CD1c-positive myeloid dendritic cell (primary cell): ENCODE measurements around the gene SLC19A1.

Experiments used
- DNase-seq: peaks from one replicate; pipeline ENCODE4 v3.0.0-alpha.2; 2016; ENCODE audit errors: extremely low spot score

SLC19A1 gene

DNA sequence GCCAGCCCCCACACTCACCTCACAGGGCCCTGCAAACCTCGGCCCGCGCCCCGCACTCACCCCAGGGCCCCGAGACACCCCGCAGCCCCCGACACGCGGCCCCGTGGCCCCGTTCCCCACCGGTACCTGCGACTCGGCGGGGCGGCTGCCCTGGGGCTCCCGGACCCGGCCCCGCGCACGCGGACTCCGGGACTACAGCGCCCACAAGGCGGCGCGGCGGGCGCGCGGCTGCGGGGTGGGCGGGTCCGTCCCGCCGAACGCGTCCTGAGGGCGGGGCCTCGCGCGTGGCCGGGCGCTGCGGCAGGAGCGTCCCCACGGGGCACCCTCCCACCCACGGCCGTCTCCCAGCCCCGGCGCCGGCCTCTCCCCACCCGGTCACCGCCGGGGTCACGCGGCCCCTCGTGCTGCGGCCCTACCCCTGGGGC is at the start of gene SLC19A1:
SLC19A1 (minus strand) TSS at position 199 of the 425 bp plus-strand sequence. CDS start 4,481 bp downstream, outside the sequence.
- peak; percentile 85 for DNase-seq

DNA sequence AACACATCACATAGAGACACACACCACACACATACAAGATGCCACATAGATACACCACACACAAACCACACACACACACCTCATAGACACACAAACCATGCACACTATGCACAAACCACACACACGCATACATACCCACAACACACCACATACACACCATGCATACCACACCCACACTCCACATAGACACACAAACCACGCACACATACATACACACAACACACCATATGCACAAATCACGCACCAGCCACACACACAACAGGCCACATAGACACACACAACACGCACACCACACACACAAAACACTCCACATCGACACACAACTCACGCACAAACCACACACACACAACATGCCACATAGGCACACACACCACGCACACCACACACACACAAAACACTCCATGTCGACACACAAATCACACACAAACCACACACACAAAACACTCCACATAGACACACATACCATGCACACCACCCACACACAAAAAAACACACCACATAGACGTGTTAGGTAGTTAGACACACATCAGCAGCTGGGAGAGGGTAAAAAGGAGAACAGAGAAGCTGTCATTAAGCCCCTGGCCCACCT is 49.5 kb upstream of the SLC19A1 start:
- no peak for DNase-seq

DNA sequence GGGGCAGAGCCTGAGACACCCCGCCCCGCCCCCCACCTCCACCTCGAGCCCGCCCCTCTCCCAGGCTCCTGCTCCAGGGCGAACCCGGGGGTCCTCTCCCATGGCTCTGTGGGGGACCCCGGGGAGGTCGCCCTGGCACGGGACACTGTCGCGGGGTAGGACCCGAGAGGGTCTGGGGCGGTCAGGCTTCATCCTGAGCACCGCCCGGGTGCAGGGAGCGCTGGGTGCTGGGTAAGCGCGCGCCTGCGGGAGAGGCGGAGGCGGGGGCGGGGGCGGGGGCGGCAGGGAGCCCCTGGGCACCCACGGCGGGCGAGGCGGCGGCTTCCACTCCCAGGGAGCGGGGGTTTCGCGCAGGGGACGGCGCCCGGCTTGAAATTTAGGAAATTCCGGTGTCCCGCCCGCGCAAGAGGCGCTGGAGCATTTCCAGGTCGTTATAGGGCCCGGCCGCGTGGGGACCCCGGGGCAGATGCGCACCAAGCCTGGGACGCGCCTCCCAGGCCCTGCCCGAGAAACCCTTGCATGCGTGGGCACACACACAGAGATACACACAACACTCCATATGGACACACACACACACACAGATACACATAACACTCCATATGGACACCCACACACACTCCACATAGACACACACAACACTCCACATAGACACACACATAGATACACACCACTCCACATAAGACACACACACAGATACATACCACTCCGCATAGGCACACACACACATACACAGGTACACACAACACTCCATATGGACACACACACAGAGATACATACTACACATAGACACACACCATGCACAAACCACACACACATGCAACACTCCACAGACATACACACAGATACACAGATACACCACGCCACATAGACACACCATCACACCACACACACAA is 48.7 kb upstream of the SLC19A1 start:
- DNase-seq: peak; percentile 63

DNA sequence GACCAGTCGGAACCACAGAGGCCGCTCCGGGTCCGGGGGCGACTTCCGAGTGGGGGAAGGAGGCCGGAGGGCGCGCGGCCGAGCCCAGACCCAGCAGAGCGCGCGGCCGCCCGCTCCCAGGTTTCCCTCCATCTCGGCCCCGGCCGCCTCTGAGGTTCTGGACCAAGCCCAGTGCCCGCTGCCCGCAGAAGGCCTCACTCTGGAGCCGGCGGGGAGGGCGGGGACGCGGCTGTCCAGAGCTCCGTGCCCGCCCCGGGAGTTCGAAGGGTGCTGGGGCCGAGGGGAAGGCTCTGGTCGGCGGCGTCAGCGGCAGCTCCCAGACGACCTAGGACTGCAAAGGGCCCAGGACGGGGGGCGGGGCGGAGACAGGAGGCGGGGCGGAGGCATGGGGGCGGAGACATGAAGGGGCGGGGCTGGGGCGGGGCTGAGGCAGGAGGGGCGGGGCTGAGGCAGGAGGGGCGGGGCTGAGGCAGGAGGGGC is 48.0 kb upstream of the SLC19A1 start:
- DNase-seq: peak; percentile 56

DNA sequence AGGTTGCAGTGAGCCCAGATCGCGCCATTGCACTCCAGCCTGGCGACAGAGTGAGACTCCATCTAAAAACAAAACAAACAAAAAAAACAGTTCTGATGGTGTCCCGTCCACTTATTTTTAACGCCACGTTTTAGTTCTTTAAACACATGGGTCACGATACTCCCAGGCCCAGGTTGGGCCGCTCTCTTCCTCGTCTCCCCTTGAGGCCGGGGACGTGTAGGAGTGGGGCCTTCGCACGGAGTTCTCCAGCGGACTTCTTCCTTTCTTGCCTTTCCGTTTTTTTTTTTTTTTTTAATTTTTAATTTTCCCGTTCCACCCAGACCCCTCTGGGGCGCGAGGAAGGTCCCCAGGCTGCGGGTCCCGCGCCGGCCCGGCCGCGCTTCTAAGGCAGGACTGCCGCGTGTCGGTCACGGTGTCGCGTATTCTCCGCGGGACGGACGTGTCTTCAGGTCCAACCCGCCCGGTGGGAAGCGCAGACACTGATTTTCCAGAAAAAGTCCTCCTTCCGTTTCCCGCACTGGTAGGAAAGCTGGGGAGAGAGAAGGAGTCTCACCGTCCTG is 47.5 kb upstream of the SLC19A1 start:
- DNase-seq: peak; percentile 31

DNA sequence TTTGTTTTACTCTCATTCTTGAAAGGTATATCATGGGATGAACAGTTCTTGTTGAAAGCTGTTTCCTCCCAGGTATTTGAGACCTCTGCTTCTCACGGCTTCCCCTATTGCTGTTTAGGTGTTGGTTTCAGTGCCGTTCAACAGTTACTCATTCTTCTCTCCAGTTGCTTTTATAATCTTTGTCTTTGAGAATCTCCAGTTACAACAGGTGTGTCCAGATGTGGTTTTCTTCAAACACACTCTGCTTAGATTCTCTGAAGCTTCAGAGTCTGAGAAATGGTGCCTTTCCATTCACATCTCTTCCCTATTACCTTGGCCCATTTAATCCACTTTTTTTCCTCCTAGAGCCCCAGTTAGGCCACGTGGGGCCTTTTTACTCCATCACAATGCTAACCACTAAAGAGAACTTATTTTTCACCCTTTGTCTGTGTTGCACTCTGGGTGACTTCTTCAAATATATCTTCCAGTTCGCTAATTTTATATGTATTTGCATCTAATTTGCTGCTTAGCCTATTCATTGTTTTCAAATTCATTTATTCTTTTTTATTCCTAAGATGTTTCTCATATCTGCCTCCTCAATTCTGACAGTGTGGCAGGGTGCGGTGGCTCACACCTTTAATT is 46.7 kb upstream of the SLC19A1 start:
- no peak for DNase-seq

DNA sequence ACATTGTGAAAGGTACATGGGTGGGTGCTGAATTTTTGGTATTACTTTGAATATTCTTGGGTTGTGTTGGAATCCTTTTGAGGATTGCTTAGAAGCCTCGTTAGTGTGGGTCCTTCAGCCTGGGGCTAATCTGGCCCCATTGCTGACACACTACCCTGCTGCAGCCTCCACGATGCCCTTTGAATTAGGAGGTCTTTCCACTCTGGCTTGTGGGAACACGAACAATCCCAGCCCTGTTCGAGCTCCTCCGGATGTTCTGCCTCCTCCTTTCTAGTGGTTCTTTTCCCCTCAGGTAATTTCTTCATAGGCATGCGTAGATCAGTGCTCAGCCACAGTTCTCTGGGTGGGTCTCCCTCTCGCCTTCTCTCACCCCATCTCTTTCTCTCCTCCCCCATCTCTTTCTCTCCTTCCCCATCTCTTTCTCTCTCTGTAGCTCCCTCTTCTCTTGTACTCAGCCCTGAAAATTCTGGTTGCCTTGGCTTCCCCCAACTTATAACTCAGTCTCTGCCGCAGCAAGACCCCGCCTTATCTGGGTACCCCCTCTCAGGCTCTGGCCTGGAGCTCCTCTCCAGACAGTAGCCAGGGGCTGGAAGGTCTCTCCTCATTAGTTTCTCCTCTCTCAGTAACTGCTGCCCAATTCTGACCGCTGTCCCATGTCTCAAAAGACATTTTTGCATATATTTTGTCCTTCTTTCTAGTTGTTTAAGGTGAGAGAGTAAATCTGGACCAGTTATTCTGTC is 46.0 kb upstream of the SLC19A1 start:
- DNase-seq: no peak

DNA sequence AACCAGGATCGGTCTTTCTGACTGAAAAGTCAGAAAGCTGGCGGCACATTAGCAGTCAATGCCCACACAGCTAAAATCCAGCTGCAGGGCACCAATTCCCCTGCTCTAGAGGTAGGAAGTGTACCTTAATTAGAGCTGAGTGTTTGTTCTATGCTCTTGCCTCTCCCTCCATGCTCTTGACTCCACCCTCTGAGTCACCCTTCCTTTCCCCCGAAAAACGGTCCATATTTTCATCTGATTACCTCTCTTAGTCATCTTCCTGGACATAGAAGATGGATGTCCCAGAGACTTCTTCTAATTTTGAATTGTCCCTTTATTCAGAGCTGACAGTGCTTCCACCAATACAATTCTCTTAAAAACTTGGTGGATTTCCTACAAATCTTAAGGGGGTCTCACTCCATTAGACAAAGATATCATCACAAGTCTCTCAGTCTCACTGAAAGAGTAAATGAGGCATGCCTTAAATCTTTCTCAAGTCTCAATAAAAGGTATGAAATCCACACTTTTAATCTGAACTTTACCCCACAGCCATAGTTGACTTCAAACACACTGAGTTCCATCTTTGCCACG is 44.1 kb upstream of the SLC19A1 start:
- DNase-seq: no peak

DNA sequence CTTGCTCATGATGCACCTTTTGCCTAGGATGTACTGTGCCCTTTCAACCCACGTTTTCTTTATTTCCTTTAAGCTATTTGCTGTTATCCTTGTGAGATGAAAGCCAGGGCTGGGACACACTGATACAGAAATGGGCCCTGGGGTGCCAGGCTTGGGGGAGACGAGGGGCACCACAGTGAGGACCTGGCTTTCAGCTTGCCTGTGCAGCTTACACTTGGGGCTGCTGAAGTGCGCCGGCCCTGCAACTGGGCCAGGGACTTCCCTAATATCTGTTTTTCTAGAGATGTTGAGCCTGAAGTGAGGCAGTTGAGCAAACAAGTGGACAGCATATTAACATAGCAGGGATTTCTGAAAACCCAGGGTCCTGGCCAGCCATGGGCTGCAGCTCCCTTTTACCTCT is 42.5 kb upstream of the SLC19A1 start:
- DNase-seq: no peak

DNA sequence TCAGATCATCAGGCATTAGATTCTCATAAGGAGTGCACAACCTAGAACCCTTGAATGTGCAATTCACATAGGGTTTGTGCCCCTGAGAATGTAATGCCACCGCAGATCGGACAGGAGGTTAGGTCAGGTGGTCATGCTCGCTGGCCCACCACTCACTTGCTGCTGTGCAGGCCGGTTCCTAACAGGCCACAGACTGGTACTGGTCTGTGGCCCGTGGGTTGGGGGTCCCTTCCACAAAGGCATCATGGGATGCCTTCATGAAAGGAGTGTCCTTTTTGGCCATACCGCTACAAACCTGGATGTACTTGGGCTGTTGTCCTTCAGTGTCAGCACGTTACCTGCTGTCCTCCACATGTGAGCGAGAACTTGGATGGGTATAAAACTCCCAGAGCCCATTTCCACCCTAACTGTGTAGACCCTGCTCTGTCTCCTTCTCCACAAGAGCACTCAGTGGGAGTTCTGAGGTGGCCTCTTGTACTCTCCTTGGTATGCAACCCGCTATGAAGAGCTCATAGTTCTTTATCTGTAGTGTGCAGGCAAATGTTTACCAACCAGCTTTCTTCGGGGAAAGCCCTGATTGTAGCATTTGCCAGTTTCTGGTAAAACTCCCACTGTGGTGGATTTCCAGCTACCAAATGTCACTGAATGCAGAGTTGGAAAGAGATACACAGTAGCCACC is 41.7 kb upstream of the SLC19A1 start:
- DNase-seq: no peak

DNA sequence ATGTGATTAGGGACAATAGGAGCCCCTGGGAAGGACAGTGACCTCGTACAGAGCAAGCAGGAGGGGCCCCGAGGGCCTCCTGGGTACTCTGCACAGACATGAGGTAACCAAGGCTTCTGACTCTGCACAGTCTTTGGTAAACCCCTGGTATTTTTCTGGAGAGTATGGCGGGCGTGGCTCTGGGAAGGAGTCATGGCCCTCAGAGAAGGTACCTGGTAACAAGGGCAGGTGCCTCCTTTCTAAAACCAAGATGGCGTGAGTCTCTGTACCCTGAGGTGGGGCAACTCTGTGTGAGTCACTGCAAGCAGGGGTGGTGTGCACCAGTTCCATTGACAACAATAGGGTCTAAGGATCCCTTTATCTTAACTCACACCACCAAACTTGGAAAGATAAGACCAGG is 39.9 kb upstream of the SLC19A1 start:
- DNase-seq: no peak

DNA sequence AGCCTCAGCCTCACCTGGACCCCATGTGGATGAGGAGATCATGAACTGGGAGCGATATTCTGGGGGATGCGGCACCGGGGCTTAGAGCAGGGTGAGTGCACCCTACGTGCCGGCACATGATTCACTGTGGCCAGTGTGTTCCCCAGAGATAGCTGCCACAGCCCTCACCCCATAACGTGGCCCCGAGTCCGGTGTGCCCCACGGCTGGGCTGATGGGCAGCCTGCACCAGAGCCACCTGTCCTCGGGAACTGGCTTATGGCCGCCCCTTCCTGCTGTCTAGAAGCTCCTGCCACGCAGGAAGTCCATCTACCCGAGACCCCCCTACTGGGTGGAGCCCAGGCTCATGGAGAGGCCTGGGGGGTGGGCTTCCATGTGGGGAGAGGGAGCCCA is 39.1 kb upstream of the SLC19A1 start:
- DNase-seq: no peak

DNA sequence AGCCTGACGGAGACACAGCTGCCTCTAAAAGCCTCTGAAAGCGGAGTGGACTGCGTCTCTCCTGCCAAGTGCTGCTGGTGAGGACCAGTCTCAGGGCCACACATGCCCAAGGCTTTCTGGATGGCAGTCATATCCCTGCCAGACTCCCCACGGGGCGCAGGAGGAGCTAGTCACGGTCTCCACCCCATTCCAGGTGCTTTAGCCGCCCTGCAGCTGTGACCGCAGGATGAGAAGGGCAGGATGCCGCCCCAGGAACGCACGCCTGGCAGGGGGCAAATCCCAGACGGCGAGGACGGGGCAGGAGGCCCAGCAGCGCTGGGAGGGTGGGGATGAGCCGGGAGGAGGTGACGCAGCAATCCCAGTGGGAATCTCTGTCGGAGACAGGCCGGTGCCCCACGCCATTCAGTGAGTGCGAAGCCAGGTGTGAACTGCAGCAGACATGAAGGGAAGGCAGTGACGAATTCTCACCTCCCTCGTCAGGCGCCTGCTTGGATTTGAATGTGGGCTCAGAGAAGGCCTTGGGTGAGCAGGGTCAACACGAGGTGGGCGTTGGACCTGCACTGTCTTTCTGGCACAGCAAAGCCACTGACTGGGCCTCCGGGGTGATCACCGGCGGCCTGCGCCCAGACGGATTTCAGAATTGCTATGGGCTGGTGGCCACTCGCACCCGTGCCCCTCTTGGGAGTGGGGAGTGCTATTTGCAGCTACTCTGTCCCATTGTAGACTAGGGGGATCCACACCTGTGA is 38.5 kb upstream of the SLC19A1 start:
- no peak for DNase-seq

DNA sequence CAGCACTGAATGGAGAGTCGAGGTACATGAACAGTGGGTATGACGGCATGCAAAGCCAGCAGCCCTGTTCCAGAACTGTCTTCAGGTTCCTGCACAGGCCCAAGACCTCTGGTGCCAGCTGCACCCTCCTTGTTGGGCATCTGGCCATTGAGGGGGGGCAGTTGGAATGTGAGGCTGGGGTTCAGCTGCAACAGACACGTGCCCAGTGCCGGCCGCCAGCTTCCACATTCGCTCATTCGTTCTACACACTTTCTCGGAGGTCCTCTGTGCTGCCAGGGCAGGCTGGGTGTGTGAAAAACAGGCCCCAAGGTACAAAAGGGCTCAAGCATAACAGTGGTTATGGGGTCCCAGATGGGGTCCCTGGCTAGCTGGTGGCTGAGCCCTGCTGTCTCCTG is 37.9 kb upstream of the SLC19A1 start:
- DNase-seq: no peak

DNA sequence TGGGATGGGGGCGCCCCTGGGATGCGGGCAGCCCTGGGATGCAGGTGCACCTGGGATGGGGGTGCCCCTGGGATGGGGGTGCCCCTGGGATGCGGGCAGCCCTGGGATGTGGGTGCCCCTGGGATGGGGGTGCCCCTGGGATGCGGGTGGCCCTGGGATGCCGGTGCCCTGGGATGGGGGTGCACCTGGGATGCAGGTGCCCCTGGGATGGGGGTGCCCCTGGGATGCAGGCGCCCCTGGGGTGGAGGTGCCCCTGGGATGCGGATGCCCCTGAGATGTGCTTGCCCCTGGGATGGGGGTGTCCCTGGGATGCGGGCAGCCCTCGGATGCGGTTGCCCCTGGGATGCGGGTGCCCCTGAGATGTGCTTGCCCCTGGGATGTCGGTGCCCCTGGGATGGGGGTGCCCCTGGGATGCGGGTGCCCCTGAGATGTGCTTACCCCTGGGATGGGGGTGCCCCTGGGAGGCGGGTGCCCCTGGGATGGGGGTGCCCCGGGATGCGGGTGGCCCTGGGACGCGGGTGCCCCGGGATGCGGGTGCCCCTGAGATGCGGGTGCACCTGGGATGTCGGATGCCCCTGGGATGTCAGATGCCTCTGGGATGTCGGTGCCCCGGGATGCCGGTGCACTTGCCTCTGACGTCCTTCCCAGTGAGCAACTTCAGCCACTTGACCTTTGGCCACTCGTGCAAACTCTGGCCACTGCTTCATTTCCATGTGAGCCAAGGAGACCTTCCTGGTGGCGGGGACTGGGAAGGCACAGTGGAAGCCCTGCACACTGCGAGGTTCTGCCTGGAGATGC is 37.3 kb upstream of the SLC19A1 start:
- DNase-seq: no peak

DNA sequence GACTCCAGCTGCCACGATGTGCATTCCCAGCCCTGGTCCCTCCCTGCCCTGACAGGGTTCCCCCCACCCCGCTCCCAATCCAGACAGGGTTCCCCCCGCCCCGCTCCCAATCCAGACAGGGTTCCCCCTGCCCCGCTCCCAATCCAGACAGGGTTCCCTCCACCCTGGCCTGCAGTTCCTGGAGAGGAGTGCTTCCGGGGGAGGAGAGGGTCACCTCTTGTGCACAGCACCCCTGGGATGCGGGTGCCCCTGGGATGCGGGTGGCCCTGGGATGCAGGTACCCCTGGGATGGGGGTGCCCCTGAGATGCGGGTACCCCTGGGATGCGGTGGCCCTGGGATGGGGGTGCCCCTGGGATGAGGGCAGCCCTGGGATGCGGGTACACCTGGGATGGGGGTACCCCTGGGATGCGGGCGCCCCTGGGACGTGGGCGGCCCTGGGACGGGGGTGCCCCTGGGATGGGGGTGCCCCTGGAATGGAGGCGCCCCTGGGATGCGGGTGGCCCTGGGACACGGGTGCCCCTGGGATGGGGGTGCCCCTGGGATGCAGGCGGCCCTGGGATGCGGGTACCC is 36.7 kb upstream of the SLC19A1 start:
- no peak for DNase-seq

DNA sequence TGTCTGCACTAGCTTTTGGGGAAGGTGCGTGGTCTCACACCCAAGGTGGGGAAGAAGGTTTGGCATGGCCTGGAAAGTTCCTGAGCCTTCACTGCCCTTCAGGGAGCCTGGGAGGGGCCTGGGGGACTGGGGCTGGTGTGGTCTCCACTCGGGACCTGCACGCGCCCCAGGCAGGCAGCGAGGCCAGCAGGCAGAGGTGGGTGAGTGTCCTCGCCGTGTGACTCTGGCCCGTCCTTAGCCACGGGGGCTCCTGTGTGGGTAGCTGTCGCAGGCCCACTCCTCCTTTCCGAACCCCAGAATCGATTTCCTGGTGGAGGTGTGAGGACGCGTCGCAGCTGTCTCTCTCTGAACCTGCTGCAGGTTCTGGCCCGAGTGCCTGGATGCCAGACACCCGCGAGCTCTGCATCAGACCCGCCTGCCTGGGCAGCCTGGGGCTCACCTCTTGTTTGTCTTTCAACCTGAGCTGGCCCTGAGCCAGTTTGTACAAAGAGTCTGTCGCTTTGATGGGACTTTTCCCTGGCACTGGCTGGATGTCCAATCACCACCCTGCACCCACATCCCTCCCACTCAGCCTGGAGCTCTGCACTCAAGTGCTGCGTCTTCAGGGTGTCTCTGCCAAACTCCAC is 36.0 kb upstream of the SLC19A1 start:
- DNase-seq: no peak

DNA sequence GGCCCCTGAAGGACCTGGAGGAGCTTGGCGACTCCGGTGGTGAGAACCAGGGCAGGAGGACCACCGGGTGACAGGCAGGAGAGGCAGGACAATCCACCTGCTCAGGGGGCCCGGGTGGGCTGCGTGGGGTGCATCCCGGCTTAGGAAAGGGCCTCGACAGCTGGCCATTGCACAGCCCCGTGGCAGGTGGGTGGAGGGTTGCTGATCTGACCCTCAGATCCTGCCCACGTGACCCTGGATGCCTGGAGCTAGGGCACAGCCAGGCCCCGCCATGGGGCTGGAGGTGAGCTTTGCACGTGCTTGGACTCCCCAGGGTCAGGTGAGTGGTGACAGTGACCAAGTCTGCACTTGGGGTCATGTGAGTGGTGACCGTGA is 35.5 kb upstream of the SLC19A1 start:
- no peak for DNase-seq
